NT2/D1 (cell line): ENCODE data around the gene RNF220.

Source experiments
- DNase-seq: peaks from one replicate; pipeline ENCODE4 v3.0.0-alpha.2; 2011; ENCODE audit warnings: low read depth, low spot score
- H3K27me3 ChIP-seq: 2 replicates; pipeline ENCODE4 v1.6.0; 2011; ENCODE audit warnings: mild to moderate bottlenecking; ENCODE audit not compliant: insufficient read length, insufficient read depth
- H3K36me3 ChIP-seq: 2 replicates; pipeline ENCODE4 v1.6.1; 2011; ENCODE audit warnings: mild to moderate bottlenecking, low read length, mixed read lengths; ENCODE audit not compliant: insufficient read depth, insufficient read length
- H3K4me1 ChIP-seq: 2 replicates; pipeline ENCODE4 v1.5.1; 2011; ENCODE audit not compliant: insufficient read depth, insufficient read length
- H3K4me3 ChIP-seq: 2 replicates; pipeline ENCODE4 v1.5.1; 2011; ENCODE audit warnings: low read depth; ENCODE audit not compliant: insufficient read length
- H3K9ac ChIP-seq: 2 replicates; pipeline ENCODE4 v1.6.0; 2011; ENCODE audit warnings: low read depth; ENCODE audit not compliant: insufficient read length
- H3K9me3 ChIP-seq: 2 replicates; pipeline ENCODE4 v1.5.1; 2011; ENCODE audit warnings: mild to moderate bottlenecking, low read length; ENCODE audit not compliant: insufficient read depth
- SUZ12 ChIP-seq: IDR thresholded peaks from 2 replicates; pipeline ENCODE4 v1.6.1; 2011; ENCODE audit not compliant: insufficient read length, insufficient read depth; ENCODE audit errors: extremely low read depth
- YY1 ChIP-seq: IDR thresholded peaks from 2 replicates; pipeline ENCODE4 v1.6.1; 2011; ENCODE audit not compliant: insufficient read length, insufficient read depth
- ZNF274 ChIP-seq: IDR thresholded peaks from 2 replicates; pipeline ENCODE4 v1.6.1; 2011; ENCODE audit warnings: mild to moderate bottlenecking, low read depth, low read length

RNF220 gene

GRCh38 chr1:44631333-44631646, 226.2 kb downstream of the RNF220 start:
- no peak for DNase-seq

GRCh38 chr1:44631647-44632539, 226.8 kb downstream of the RNF220 start:
- Histone ChIP-seq H3K9me3 (no peaks in the 10 kb centered on the region), H3K9ac (peak overlapping the region; percentile 89), H3K27me3 (no peaks in the 10 kb centered on the region), H3K4me1 (peaks cover 14% of the 10 kb centered on the region), H3K4me3 (peak overlapping the region; percentile 67), H3K36me3 (peaks cover 45% of the 10 kb centered on the region)
- TF ChIP-seq YY1 (peak; percentile 83), ZNF274 (no peak)
- DNase-seq: peak; percentile 84

More at GRCh38 chr1:44631333-44631646, 226.2 kb downstream of the RNF220 start:
- Histone ChIP-seq H3K27me3 (no peaks in the 10 kb centered on the region), H3K9me3 (no peaks in the 10 kb centered on the region), H3K4me1 (peaks cover 14% of the 10 kb centered on the region), H3K9ac (peak overlapping the region; percentile 89), H3K36me3 (peaks cover 39% of the 10 kb centered on the region), H3K4me3 (peak overlapping the region; percentile 67)
- TF ChIP-seq SUZ12: no peak
- no peak for TF ChIP-seq YY1

GRCh38 chr1:44632598-44632997, 227.5 kb downstream of the RNF220 start:
- Histone ChIP-seq H3K9ac (peak overlapping the region; percentile 87), H3K27me3 (no peaks in the 10 kb centered on the region), H3K4me1 (peaks cover 14% of the 10 kb centered on the region), H3K9me3 (no peaks in the 10 kb centered on the region), H3K4me3 (peak overlapping the region; percentile 67), H3K36me3 (peaks cover 52% of the 10 kb centered on the region)
- no peak for DNase-seq
- no peak for TF ChIP-seq YY1
- TF ChIP-seq ZNF274: no peak
- TF ChIP-seq SUZ12: no peak

- Histone ChIP-seq H3K27me3 (no peaks in the 10 kb centered on the region), H3K9ac (no peak overlapping the region), H3K9me3 (no peaks in the 10 kb centered on the region), H3K4me1 (peaks cover 14% of the 10 kb centered on the region), H3K4me3 (no peak overlapping the region), H3K36me3 (peaks cover 72% of the 10 kb centered on the region)
- TF ChIP-seq YY1 (no peak), ZNF274 (no peak), SUZ12 (no peak)
- DNase-seq: no peak
Observed at GRCh38 chr1:44634606-44635189, 229.6 kb downstream of the RNF220 start.

GRCh38 chr1:44635439-44635838, 230.4 kb downstream of the RNF220 start:
- H3K36me3 ChIP-seq: peaks cover 79% of the 10 kb centered on the region
- no peak overlapping the region for H3K9ac ChIP-seq

GRCh38 chr1:44636083-44636687, 231.1 kb downstream of the RNF220 start:
- Histone ChIP-seq H3K27me3 (no peaks in the 10 kb centered on the region), H3K4me3 (no peak overlapping the region), H3K9ac (no peak overlapping the region), H3K36me3 (peaks cover 86% of the 10 kb centered on the region), H3K9me3 (no peaks in the 10 kb centered on the region), H3K4me1 (peaks cover 12% of the 10 kb centered on the region)
- no peak for DNase-seq
- no peak for TF ChIP-seq ZNF274
- TF ChIP-seq YY1: no peak
- no peak for TF ChIP-seq SUZ12

More at GRCh38 chr1:44635439-44635838, 230.4 kb downstream of the RNF220 start:
- DNase-seq: no peak
- Histone ChIP-seq H3K4me1 (peaks cover 14% of the 10 kb centered on the region), H3K9me3 (no peaks in the 10 kb centered on the region), H3K4me3 (no peak overlapping the region), H3K27me3 (no peaks in the 10 kb centered on the region)
- TF ChIP-seq SUZ12 (no peak), YY1 (no peak), ZNF274 (no peak)
